CD4-positive, alpha-beta T cell treated with Interleukin-4 for 4 hours (primary cell): ENCODE data around the gene ELP5.
"Not testable (repeated sequence)": the region's sequence is repeated elsewhere in the genome, so short reads cannot be mapped to it uniquely, and the experiment has no call there.

Experiments used
- DNase-seq: peaks from one replicate; pipeline ENCODE4 v3.0.0-alpha.2; 2020

ELP5 gene

DNA sequence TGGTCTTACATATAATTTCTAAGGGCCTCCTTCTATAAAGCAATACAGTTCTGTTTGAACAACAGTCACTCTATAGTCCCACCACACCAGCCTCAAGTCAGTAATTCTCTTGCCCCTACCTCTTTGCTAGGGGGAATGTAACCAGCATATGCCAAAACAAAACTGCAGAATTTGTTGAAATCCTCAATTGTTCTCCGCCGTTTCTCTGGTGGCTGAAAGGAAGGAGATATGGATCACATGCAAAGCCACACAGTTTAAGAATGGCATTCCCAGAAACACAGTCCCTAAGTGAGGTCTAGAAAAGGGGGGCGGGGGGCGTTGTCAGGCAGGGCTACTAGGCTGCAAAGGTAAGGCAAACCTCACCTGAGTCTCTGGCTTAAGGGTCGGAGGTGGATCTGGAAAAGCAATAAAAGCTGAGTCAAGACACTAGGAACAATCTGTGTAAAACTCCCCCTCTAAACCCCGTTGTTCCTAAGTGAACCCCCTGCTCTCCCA is 14.7 kb upstream of the ELP5 start:
- no peak for DNase-seq

DNA sequence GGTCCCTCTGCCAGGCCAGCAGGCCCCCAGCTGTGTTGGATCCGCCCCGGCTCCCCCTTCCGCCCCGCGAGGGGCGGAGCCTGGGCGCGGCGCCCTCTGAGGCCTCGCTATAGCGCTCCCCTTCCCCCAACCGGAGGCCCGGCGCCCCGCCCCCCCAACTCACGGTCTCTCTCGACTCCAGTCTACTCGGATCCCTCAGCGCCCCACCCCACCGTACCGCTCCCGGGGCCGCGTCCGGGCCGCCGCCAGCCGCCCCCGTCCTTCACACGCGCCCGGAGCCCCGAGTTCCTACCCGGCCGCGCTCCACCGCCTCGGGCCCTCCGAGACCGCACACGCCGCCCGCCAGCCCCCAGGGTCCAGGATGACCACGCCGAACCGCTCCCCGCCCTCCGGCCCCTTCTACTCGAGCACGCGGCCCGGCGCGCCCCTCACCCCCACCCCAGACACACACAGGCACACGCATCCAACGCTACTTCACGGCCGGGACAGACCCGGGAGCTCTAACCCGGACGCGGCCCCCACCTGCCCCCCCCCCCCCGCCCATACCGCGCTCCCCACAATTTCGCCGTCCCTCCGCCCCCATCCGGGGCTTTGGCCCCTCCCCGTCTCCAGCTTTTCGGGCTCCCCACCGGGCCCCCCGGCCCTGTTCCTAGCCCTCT is 14.1 kb upstream of the ELP5 start:
- DNase-seq: peak; percentile 82

DNA sequence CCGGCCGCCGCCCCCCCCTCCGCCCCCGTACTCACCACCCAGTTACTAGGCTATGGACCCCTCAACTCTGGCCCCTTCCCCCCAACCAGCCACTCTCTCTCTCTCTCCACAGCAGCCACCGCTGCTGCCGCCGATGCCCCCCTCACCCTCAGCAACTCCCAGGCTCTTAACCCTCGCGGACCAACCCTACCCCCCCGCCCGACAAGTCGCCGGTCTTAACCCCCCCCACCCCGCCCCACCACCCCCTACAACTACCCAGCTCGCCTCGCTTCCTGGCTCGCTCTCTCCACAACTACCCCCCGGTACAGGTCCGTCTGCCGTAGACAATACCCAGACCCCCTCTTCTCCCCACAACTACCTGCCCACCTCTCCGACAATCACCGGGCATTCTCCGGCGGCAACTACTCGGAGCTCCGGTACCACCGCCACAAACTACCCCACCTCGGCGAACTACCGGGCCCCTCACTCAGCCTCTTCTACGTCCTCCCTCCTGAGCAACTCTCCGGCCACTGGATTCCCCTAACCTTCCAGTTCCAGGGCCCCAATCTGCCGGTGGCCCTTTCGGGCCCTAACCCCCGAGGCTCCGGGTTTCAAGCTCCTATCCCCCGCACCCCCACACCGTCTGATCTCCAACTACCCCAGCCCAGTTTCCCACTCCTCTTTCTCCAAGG is 13.5 kb upstream of the ELP5 start:
- DNase-seq: no peak

DNA sequence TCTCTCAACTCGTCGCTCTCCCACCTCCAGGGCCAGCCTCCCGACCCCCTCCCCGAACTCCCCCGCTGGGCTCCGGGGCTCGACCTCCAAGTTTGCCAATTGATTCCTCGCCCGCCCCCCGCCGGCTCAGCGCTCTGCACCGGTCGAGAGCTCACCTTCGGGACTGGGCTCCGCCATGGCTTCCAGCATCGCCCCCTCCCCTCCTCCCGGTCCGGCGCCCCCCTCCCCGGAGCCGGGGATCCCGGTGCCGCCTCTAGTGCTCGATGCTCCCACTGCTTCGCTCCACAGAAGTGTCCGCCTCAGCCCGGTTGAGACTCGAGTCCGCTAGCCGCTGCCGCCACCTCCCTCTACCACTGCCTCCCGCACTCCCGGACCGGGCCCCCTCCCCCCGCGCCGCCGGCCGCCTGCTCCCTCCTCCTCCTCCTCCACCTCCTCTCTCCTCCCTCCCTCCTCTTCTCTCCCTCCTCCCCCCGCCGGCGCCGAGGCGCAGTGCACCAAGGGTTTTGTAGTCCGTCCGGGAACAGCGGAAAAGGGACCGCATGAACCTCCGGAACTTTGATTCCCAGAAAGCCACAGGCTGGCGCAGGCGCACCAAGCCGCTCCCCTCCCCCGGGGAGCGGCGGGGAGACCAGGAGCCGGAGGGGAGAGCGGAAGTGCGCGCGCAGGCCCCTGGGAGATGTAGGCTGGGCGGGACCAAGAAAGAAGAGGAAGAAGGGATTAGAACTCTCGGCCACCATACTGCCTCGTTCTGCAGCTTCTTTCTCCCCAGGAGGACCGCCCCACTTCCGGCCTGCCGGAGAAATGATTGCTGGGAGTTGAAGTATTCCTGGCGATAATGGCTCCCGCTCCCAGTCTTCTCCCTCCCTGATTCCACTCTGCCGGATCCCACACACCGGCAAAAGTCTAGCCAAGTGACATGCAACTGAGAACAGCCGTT is 12.7 kb upstream of the ELP5 start, which contains the start of gene PHF23:
TSS of gene PHF23 (minus strand) at position 367 of the 937 bp plus-strand sequence. CDS start at position 189, 178 bp downstream.
- DNase-seq: peak; percentile 100

DNA sequence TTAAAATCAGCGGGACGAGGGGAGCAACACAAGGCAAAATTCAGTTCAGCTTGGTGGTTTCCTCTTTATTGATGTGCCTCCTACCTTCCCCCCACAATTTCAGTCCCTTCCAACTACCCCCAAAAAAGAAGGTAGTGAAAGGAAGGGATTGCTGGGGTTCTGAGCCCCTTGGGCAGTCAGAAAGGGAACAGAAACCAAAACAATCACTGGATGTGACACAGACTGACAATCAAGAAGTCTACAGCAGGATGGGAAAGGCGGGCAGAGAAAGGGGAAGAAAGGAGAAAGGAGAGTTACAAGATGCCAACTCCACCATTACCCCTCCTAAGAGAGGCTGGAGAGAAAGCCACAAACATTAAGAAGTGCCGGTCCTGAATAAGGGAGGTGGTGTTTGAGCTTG is 11.6 kb upstream of the ELP5 start:
- DNase-seq: no peak

DNA sequence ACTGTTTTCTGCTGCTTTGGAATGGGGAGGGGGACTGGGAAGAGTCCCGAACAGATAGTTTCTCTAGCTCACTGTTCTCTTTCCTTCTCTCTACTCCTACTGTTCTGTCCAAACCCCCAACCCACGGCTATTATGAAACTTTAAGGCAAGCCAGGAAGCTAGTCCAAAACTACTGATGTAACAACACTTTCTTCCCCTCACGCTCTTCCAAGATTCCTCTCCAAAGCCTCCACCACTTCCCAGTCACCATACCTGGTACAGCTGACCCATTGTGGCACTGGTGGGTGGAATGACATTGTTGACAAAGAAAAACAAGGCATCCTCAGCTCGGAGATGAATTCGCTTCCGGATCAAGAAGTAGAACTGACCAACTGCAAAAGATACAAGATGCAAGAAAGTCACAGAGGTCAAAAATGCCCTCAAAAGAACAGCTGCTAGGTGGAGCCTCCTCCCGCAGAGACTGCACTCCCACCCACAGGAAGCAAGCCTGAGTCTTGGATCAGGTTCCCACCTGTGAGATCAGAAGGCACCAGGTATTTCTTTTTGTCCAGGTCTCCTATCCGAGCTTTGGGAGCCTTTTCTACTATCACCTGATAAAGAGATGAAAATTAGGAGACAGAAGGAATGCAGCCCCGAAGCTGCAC is 10.8 kb upstream of the ELP5 start:
- no peak for DNase-seq

DNA sequence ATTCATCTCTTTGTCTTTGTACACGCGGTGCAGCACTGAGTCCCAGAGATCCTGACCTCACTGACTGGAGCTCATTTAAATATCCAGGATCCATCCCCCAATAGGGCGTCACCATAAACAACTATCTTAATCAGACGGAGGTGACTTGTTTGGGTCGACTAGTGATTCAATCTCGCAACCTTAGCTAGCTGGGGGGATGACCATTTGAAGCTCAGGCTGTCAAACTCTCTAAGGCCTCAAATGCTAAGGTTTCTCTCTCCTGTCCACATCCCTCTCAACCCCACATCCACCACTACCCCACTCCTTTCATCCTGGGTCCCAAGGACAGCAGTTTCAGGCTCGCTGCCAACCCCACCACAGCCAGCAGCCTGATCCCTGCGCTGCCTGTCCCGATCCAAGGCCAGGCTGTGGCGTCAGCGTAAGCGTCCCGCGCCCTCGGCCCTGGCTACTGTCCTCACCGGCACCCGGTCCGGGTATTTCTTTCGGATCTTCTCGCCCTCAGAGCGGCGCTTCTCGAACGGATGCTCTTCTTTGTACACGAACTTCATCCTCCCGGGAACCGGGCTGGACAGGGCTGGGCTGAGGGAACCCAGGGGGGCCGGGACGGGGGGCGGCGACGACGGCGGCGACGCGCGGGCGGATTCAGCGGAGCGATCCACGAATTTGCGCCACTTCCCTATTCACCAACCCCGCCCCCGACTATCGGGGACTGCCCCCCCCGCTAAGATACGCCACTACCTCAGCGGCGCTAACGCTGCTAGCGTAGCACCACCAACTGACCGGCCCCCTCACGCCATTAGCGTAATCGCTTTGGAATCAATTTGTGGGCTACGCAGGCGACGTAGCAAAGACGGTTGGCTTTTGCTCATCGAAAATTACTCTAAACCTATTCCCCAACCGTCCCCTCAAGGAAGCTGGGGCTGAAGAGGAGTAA is 10.0 kb upstream of the ELP5 start, which contains the start of gene GABARAP:
TSS of gene GABARAP (minus strand) at position 667 of the 934 bp plus-strand sequence. CDS start at position 548, 119 bp downstream.
- peak; percentile 93 for DNase-seq

DNA sequence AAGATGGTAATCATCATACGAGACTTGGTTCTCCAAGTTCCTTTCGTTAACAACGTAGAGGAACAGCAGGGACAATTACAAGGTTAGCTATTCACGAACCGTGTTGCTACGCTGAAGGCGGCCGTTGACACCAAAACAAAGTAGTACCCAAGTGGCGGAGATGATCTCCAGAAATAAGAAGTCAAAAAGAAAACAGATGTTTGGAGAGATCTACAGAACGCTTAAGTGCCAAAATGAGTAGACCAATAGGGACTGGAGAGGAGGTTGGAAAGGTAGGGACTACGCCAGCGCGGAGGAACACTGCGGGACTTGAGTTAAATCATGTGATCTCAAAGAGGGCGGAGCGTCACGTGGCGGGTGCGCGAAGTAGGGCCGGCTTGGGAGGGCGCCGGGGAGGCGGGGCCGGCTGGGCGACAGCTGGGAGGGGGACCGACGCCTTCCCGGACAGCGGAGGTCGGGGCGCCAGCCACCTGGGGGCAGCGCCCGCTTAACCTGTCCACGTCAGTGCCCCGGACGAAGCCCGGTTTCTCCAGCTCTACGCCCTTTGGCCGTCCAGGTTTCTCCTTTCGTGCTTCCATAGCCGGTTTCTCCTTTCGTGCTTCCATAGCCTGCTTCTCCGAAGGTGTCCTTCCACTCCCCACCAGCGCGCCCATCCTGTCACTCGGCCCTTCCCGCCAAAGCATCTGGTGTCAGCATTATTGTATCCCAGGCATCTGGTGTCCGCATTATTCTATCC is 9.1 kb upstream of the ELP5 start:
- DNase-seq: peak; percentile 94

DNA sequence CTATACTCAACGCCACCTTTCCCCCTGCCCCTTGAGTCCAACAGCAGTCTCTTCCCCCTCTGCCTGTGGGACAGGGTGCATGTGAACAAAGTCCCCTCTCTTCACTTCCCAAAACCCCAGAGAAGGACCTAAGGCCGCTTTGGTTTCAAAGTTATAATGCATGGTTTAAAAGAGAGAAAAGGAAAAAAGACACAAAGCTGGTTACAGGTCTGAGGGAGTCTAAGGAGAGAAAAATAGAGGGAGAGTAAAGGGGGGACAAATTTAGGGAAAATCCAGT is 8.6 kb upstream of the ELP5 start:
- DNase-seq: no peak

DNA sequence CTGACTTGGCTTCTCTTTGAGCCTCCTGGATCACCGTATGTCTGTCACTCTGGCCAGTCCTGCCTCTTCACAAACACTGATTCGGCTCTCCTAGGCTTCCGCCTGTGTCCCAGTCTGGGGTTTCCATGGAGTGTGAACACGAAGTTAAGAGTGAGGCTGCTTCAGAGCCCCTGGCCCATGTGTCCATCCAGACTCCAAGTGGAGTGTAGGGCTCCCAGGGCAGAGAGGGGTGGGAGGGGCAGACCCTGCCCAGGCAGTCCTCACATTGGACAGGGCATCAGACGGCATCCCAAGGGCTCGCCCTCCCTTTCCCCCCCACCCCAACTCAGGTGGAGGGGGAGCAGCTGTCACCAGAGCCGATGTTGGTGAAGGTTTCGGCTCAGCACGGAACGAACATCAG is 8.2 kb upstream of the ELP5 start:
- DNase-seq: not testable (repeated sequence)

DNA sequence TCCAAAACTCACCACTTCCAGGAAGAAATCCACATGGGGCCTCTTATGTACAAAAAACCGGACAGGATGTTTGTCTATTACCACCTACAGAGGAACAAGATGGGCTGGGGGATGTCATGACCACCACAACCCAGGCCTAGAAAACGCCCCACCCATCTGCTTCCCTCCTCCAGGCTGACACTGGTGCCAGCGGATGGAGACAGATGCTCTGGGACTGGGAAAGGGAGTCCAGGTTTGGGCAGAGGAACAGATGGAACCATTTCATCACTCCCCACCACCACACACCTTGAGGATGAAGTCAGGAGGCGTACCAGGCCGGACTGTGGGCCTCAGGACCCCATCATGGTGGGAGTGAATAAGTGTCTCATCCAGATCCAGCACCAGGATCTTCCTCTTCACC is 5.2 kb upstream of the ELP5 start:
- DNase-seq: no peak

DNA sequence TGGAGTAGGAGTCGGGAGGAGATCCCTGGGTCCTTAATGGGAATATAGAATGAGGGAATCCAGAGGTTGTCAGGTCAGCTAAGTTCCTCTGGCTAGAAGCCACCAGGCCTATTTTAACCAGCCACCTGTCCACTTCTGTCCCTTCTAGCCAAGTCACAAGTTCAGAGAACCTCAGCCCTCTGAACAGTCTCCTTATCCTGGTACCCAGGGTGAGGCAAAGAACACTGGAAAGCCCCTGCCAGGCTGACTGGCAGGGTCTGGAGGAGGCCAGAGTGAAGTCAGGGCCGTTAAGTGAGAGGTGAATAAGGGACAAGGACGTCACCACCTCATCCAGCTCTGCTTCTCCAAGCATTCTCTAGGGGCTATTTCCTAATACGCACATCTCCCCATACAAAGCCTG is 3.2 kb upstream of the ELP5 start:
- DNase-seq: no peak

DNA sequence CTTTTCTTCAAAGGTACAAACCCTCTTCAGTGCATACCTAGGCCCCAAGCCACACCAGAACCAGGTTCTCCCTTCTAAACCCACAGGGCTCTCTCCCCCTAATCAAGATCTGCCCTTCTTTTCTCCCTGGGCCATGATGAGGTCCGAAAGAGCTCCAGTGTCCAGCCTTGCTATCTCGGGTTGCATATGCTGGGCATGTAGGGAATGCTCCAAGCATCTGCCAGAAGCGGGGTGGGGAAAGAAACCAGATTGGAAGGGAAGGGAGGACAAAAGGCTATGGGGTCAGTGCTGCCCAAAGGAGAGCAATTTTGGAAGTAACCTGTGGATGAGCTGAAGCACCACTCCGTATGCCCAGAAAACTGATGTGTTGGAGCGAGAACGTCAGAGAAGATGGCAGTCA is 2.8 kb upstream of the ELP5 start:
- no peak for DNase-seq

DNA sequence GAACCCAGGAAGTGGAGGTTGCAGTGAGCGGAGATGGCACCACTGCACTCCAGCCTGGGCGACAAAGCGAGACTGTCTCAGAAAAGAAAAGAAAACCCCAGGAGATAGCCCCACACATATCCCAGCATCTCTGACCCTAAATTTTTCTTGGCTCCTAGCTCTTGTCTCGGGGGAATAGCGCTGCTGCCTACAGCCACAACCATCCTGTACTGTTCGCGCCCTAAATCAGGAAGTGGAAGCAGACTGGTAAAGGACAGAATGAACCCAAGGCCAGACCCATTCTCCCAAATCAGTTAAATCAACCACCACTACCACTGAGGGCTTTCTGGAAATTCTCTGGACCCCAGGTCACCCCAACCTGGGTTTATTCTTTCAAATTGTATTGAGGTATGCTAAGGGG is 2.2 kb upstream of the ELP5 start:
- DNase-seq: no peak

DNA sequence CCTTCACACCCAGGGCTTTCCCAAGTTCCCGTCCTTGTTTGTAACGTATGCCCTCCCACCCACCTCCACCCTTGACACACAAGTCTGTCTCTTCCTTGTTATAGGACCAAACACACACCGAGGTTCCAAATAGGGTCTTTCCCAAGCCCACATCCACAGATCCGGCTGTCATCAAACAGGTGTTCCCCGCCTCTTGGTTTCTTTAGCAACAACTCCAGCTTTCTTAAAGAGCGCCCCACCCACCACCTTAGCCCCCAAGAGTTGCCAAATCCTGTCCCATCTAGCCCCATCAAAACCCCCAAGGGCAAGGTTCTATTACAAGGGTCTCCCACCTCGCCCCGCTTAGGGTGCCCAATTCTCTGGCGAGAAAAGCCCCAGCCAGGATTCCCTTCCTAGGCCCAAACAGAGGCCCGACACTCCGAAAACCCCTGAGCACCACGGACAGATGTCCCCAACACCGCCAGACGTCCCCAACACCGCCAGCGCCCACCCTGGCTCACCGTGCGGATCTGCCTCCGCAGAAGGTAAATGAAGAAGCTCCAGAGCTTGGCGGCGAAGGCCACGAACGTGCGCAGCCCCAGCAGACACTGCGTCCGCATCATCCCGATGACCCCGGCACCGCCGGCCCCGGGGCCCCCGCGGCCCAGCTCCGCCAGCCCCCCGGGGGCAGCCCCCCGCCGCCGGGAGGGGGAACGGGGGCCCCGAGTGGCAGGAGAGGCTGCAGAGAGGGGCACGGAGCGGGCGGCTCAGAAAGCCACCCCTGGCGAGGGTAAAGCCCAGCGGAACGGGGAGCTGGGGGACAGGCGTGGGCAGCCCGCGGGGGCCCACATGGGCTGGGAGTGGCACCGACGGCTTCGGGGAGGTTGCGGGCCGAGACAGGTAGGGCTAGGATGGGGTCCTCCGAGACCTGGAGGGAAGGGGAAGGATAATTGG is 1.1 kb upstream of the ELP5 start:
- DNase-seq: no peak

DNA sequence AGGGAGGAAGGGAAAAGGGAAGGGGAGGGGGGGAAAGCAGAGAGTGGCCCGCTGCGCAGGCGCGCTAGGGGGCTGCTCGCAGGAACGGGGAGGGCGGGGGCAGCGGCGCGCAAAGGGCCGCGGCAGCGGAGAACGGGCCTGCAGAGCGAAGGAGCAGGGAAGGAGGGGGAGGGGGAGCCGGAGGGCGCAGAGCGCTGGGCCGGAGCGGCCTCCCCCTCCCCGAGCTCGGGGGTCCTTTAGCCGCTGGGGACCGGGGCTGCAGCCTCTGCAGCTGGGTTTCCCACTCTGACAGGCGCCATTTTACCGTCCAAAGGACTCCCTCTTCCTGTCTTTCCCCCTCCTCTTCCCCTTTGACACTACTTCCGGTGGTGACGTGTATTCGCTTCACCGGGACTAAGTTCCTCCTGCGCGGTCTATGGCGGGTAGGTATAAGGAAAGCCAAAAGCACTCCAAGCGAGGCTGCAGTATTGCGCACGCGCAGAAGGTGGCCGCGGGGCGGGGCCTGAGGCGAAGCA is 297 bp upstream of the ELP5 start, which contains the start of gene CTDNEP1:
TSS of gene CTDNEP1 (minus strand) at position 74 of the 515 bp plus-strand sequence. CDS start 438 bp downstream, outside the sequence.
- peak; percentile 100 for DNase-seq

DNA sequence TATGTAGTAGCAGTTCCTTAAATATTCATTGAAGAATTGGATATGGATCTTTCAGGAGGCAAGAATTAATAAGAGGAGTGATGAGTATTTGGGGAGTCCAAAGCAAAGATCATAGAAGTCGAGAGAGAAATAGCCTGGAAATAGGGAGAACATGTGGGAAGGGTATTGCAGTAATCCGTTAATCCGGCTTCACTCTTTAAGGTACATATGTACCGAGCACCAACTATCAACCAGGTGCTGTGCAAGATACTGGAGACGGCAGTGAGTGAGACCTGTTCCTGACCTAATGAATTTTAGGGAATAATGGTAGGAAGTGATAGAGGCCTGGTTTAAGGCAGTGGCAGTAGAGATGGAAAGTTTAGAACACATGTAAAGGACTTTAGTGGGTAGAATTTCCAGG is 1.1 kb downstream of the ELP5 start:
- no peak for DNase-seq

DNA sequence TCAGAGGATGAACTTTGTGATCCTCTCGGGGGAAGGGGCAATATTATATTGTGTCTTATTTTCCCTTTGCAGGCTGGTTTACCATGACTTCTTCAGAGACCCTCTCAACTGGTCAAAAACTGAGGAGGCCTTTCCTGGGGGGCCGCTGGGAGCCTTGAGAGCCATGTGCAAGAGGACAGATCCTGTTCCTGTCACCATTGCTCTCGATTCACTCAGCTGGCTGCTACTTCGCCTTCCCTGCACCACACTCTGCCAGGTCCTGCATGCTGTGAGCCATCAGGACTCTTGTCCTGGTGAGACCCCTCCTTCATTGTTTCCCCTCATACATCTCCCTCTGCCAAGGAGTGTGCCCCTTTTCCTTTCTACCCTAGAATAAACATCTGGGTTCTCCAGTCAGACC is 2.5 kb downstream of the ELP5 start:
- DNase-seq: no peak

DNA sequence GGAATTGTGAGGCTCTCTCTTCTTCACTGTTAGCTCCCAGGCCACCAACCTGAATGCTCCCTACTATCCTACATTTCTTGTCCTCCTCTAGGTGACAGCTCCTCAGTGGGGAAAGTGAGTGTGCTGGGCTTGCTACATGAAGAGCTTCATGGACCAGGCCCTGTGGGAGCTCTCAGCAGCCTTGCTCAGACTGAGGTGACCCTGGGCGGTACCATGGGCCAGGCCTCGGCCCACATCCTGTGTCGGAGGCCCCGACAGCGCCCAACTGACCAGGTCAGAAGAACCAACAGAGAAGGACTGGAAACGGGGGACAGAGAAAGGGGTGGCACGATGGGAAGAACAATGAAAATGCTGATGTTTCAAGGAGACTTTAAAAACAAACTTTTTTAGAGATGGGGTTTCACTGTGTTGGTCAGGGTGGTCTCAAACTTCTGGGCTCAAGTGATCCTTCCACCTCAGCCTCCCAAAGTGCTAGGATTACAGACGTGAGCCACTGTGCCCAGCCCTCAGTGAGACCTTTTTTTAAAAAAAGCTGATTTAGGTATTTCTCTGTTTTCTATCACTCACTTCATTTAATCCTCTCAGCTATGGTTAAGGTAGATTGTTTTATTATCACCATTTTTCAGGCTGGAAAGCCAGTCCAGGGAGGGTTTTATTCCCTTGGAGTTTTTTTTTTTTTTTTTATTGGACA is 4.9 kb downstream of the ELP5 start:
- no peak for DNase-seq
